GM18951 (cell line): Measurements from ENCODE around the gene PAN3.
"Not testable (repeated sequence)": the region's sequence is repeated elsewhere in the genome, so short reads cannot be mapped to it uniquely, and the experiment has no call there.

ENCODE experiments used
- POLR2A ChIP-seq: IDR thresholded peaks from 4 replicates; pipeline ENCODE4 v1.6.1; 2011; ENCODE audit warnings: mild to moderate bottlenecking; ENCODE audit not compliant: insufficient read length, insufficient read depth; ENCODE audit errors: extremely low read depth
- in situ Hi-C: fragments of 300-500 bp; cut with MboI; formaldehyde crosslinking; loops from one replicate; pipeline ENCODE4 v1.12.0; 2022; ENCODE audit warnings: low sequenced_read_pairs, mixed read lengths, inconsistent platforms; ENCODE audit not compliant: unreplicated experiment

PAN3 gene

GRCh38 chr13:28117689-28118377, 20.5 kb upstream of the PAN3 start:
- in situ Hi-C loops = no loop called here
- no peak for TF ChIP-seq POLR2A

- in situ Hi-C loops = no loop called here
- no peak for TF ChIP-seq POLR2A
These were observed 18.0 kb upstream of the PAN3 start for GRCh38 chr13:28120317-28120716.

GRCh38 chr13:28121224-28121623, 17.1 kb upstream of the PAN3 start:
- in situ Hi-C loops = no loop called here
- no peak for TF ChIP-seq POLR2A

- TF ChIP-seq POLR2A = no peak
- in situ Hi-C loops = no loop called here
These were observed 10.3 kb upstream of the PAN3 start for GRCh38 chr13:28128030-28128429.

- TF ChIP-seq POLR2A = no peak
- in situ Hi-C loops = no loop called here
These were observed 9.4 kb upstream of the PAN3 start for GRCh38 chr13:28128926-28129325.

- in situ Hi-C loops = no loop called here
- TF ChIP-seq POLR2A = no peak
These were observed 8.2 kb upstream of the PAN3 start for GRCh38 chr13:28129911-28130693.

GRCh38 chr13:28131646-28132045, 6.7 kb upstream of the PAN3 start:
- in situ Hi-C loops = no loop called here
- no peak for TF ChIP-seq POLR2A

GRCh38 chr13:28136916-28137315, 1.4 kb upstream of the PAN3 start:
- no peak for TF ChIP-seq POLR2A
- in situ Hi-C loops = no loop called here

GRCh38 chr13:28137596-28137995, 749 bp upstream of the PAN3 start:
- no peak for TF ChIP-seq POLR2A
- in situ Hi-C loops = no loop called here

- TF ChIP-seq POLR2A = peak; percentile 69
- in situ Hi-C loops = no loop called here
These were observed 568 bp downstream of the PAN3 start for GRCh38 chr13:28138756-28139470.

- TF ChIP-seq POLR2A = no peak
- in situ Hi-C loops = no loop called here
These were observed 2.2 kb downstream of the PAN3 start for GRCh38 chr13:28140433-28141125.

GRCh38 chr13:28141542-28141941, 3.2 kb downstream of the PAN3 start:
- in situ Hi-C loops = not testable (repeated sequence)

GRCh38 chr13:28145049-28145448, 6.7 kb downstream of the PAN3 start:
- in situ Hi-C loops = no loop called here
- TF ChIP-seq POLR2A = no peak

GRCh38 chr13:28147495-28147894, 9.2 kb downstream of the PAN3 start:
- no peak for TF ChIP-seq POLR2A
- in situ Hi-C loops = no loop called here

- in situ Hi-C loops = no loop called here
- no peak for TF ChIP-seq POLR2A
These were observed 20.7 kb downstream of the PAN3 start for GRCh38 chr13:28159057-28159456.
